ENCODE data around the gene CLDN8.

Gene CLDN8

DNA sequence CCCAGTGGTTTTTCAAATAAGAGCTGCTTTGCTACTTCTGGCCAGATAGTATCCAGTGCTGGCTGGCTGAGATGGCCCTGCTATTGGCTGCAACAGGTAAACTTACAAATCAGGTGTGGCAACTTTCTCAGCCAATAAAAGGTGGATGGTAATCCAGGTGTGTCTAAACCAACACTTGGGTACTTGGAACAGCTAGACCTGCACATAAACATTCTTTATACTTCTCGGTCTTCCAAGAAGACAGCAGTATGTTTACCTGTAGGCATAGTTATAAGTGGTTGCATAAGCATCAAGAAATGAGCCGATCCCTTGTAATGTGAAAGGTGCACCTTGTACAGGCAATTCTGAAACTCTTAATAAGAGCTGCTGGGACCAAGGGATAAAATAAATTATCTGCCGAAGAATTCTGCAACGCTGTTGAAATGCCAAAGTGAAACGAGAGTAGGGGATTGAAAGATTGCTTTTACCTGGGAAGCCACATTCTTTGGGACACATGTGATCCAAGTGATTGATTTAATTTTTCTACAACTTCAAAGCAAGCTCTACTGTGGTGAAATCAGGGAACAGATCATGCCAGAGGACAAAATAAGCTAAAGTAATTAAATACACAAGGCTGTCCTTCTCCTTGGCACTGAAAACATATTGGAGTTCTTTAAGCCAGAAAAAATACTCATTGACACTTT, at the start of gene CLDN8:
CLDN8 (minus strand) TSS at position 57 of the 683 bp plus-strand sequence. CDS start 172 bp downstream, outside the sequence.
- DNase-seq, result no peak

DNA sequence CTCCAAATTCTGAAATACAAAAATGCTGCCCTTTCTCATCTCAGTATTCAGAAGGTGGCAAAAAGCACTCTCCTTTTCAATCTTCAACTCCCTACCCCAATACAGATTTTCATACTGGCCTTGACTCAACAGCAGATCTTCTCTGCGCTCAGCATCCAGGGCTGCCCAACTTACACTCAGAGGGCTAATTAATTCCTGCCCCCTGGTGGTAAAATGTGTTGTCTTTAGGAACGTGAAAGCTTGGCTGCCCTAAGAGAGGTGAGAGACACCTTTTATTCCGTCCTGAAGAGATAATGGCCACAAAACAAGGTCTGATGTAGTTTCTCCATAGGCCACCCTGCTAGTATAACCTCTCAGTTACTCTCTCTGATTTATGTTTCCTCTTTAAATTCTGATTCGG, 41.9 kb upstream of the CLDN8 start:
- DNase-seq, result no peak

GRCh38 chr21:30256100-30256499, 40.2 kb upstream of the CLDN8 start:
- DNase-seq, result no peak

DNA sequence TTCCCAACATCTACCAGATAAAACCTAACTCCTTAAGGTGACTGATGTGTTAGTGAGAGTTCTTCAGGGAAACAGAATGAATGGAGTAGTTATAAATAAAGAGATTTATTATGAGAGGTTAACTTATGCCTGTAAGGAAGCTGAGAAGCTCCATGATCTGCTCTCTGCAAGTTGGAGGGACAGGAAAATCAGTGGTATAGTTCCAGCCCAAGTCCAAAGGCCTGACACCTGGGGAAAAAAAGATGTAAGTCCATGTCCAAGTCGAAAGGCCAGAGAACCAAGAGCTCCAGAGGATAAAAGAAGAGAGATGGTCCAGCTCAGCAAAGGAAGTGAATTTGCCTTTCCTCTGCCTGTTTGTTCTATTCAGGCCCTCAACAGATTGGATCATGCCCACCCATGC, 39.8 kb upstream of the CLDN8 start:
- no peak for DNase-seq

DNA sequence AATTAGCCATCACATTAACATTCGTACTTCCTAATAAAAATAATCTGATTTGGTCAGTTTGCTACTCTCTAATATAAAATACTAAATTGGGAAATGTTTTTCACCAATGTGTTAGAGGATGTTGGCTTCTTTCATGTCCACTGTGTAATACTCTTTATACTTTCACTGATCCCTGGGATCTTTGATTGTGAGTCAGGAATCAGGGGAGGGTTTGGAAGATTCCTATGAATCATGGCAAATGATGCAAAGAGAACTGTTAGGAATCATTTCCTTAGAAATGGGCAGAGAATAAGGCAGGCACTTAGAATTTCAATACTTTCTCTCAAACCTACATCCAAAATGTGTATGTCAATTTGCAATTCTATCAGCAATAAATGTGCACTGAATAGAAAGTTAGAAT, 35.9 kb upstream of the CLDN8 start:
- DNase-seq, result no peak

DNA sequence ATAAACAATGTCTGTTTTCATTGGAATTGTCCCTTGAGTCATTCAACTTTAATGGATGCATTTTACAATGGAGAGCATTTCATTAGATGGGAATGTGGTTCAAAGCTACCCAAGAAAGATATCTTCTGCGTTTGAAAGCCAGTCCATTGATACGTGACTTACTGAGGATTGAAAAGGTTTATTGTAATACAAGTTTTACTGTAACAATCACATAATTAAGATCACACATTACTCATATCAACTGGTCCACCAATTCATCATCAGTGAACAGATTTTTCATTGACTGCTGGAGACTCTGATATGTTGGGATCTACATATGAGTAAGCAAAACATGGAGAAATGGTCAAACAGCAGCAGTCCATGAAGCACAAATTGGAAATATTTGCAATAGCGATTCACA, 34.0 kb upstream of the CLDN8 start:
- DNase-seq, result no peak

GRCh38 chr21:30248844-30249243, 32.9 kb upstream of the CLDN8 start:
- DNase-seq, result no peak

- no peak for DNase-seq
Measured at GRCh38 chr21:30245061-30245460, 29.2 kb upstream of the CLDN8 start.

DNA sequence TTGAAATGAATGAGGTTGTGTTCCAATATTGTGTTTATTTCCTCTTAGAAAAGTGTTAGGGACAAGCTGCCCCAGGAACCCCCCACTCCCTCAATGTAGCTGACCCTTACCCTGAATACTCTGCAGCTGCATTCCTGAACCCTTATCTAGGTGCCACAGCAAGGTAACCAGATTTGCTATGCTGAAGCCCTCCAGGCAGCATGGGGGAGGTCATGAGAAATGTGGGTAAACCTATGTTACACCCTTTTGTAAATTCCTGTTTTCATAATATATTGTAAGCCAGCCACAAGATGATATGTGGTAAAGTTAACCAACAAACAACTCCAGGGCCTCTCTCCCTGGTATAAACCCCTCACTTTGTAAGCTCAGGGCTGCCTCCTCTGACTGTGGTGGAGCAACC, 27.8 kb upstream of the CLDN8 start:
- DNase-seq, result no peak

GRCh38 chr21:30240661-30241060, 24.8 kb upstream of the CLDN8 start:
- DNase-seq, result no peak

GRCh38 chr21:30238168-30238567, 22.3 kb upstream of the CLDN8 start:
- DNase-seq, result no peak

GRCh38 chr21:30234643-30235042, 18.7 kb upstream of the CLDN8 start:
- no peak for DNase-seq

GRCh38 chr21:30234050-30234449, 18.2 kb upstream of the CLDN8 start:
- no peak for DNase-seq

DNA sequence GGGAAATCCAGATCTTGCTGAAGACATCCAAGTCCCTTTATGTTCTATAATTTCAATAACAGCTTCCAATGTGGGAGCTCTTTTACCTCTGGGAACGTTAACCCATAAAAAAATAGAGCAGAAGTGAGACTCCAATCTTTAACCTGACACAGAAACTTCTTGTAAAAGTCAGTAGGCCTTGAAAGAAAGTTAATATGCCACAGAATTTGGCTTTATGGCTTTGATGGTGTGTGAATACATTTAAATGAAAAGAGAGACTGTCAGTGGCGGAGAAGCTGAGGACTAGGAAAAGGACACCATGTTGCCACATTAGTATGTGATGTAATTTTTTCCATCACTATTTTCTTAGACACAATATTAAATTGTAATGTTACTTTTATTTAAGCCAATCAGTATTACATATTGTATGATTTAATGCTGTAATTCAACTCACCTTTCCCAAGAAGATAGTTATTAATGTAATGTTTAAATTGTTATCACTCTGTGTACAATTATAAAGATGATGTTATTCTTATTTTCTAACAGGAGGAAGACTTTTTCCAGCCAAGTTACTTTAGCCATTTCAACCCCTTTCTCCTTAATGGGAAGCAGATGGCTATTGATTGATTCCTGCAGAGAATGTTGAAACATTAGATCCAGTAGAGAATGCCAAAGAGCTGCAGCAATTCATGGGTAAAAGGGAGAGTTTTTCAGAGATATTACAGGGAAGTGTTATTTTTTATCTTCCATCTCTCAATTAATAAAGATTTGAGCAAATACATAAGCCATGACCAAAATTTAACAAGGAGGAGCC, 17.5 kb upstream of the CLDN8 start:
- DNase-seq, result no peak

DNA sequence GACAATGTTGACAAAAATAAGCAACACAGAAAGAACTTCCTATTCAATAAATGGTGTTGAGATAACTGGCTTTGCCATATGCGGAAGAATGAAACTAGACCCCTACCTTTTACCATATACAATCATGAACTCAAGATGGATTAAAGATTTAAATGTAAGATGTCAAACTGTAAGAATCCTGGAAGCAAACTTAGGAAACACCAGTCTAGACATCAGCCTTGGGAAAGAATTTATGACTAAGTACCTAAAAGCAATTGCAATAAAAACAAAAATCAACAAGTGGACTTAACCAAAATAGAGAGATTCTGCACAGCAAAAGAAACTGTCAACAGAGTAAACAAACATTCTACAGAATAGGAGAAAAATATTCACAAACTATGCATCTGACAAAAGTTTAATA, 16.1 kb upstream of the CLDN8 start:
- no peak for DNase-seq

GRCh38 chr21:30227633-30228404, 11.9 kb upstream of the CLDN8 start:
- no peak for DNase-seq

DNA sequence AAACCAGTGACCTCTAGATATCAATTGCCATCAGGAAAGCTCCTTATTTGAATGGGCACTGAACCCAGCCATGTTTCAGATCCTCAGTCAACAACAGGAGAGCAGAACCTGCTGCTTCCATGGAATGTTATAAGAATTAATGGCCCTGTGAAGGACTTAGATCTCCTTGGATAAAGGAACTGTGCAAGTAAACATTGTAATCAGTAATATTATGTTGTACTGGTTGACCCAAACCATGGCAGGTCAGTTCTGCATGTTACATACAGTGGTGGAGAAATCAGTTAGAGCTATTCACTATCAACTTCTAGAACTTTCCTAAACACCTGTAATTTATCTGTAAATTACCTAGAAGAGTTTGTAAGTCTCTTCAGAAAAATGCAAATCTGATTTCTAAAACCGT, 11.2 kb upstream of the CLDN8 start:
- no peak for DNase-seq

DNA sequence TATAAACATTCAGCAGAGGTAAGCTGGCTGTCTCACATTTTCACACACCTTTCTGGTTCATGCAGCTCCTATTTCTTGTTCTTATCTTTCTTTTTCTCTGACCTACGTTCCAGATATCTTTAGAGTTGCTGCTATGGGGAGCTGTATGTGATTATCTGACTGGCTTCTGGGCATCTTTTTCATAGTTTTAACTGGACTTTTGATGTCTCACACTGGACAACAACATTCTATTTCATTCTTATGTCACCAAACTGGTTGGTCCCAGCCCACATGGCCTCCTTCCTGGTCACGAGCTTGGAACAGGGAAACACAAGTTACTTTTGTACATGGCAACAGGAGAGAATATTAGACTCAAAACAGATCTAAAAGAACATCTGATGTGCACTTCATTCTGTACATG, 7.7 kb upstream of the CLDN8 start:
- DNase-seq, result no peak

DNA sequence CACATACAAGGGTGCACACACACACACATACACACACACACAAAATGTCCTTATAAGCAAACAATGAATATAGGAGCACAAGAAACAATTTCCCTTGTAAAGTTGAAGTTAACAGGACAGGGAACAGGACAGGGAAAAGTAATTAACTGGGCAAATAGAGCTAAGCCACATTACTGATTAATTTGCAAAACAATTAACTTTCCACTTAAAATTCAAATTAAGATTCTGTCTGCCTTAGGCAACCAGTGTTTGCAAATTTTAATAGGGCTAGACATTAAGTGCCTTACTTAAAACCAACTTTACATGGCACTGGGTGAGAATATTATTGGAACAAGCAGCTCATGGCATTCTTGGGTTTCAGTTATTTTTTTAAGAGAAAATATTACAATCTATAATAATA, 6.8 kb upstream of the CLDN8 start:
- no peak for DNase-seq

DNA sequence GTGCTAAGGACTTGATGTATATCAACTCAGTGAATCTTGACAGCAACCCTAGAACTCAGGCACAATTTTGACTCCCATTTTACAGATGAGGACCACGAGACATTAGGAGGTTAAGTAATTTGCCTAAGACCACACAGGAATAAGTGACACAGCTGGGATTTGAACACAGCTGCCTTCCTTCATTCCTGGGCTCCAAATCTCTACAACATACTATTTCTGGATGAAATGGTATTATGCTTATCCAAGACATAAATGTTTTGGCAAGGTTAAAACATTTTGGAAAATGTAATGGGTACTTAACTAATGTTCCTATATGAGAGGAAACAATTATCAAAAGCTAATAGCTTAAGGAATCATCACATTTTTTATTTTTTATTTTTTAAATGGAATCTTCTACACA, 4.8 kb downstream of the CLDN8 start:
- DNase-seq, result no peak

- no peak for DNase-seq
Measured at GRCh38 chr21:30209601-30210000, 6.3 kb downstream of the CLDN8 start.

DNA sequence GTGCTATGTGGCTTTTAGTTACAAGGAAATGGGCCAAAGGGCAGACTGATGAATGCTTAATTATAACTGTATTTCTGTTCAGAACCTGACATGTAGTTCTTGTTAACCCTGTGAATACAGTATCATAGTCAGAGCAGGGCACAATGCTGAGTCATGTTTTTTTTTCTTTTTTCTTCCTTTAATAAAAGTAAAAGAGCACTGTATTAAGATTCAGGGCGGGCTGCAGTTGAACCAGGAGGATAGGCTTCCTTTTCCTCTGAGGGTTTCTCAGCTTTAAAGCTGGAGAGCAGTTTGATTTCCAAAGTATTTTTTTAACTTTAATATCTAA, 8.7 kb downstream of the CLDN8 start:
- DNase-seq, result no peak

GRCh38 chr21:30206551-30207251, 9.2 kb downstream of the CLDN8 start:
- no peak for DNase-seq
